ENCODE measurements around the gene CLIP4.

- TF ChIP-seq EP300 (IDR thresholded peaks at IDR 0.05) (no peak), CTCF (IDR thresholded peaks at IDR 0.05) (no peak), POLR2A (IDR thresholded peaks at IDR 0.05) (no peak)
These were observed 120.9 kb downstream of the CLIP4 start for GRCh38 chr2:29236074-29236473.

Measured in ovary (tissue), 3 donors.